Heart left ventricle (tissue), 13 donors: ENCODE data around the gene UQCRC1.

Experiments used
- POLR2A ChIP-seq, 2 donors: fragments of 450-650 bp; IDR thresholded peaks; one replicate each; pipeline ENCODE4 v1.6.1; 2017; ENCODE audit warnings: antibody characterized with exemption in 2 of 2, mild to moderate bottlenecking in 2 of 2, moderate library complexity in 2 of 2
- TF ChIP-seq, protein P1 (sequence below), 12 donors: fragments of 200-600 bp; sonication (generic) in 4 of 12; IDR thresholded peaks; one replicate each; pipeline versions ENCODE4 v1.5.0 to v1.8.0; 2018 to 2022; ENCODE audit warnings: antibody characterized with exemption in 12 of 12, mild to moderate bottlenecking in 5 of 12
- donor health status: ischemic (EF 13 %, LVEDD 7.1; RV severe dilation, severe dysfunction).
- donor health status: DM: no; HTN: yes; CAD: no.
- donor health status: DM: no; HTN: no; CAD: no.
- donor health status: ischemic (EF 25% LVEDD 6.9; RV normal size, moderate dysfunction).
- donor health status: ischemic (EF 25% LVEDD 5.7; RV mildly dilated, moderate dysfunction).
- donor health status: ischemic (EF 35%, LVEDD 5.7; RV mildly dilated, moderate dysfunction).
- donor health status: nonischemic (EF 11% LVEDD 7.7; RV severe dilation, severe dysfunction).
- donor health status: DM: yes; HTN: yes; CAD: no.
- donor health status: PGD.
- donor health status: ischemic (EF 29% LVEDD 5.4; RV normal size, mild dysfunction).
- donor health status: nonischemic (EF 23%, LVEDD 6.1; RV moderate dilation, normal function).

DNA sequence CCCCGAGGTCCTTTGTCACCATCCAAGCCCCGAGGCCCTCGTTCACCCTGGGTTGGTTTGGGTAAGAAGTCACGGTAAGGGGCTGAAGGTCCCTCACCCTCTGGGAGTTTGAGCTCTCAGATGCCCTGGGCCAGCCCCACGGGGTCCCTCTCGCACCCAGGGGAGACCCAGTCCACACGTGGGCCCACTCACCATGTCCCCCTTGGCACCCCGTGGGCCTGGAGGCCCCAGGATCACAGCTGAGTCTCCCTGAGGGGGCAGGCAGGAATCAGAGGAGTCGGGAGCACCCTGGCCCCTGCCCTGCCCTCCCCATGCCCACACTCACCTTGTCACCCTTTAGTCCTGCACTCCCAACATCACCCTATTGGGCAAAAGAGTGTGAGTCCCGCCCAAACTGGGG is 40.0 kb downstream of the UQCRC1 start:
- TF ChIP-seq, protein P1, sequence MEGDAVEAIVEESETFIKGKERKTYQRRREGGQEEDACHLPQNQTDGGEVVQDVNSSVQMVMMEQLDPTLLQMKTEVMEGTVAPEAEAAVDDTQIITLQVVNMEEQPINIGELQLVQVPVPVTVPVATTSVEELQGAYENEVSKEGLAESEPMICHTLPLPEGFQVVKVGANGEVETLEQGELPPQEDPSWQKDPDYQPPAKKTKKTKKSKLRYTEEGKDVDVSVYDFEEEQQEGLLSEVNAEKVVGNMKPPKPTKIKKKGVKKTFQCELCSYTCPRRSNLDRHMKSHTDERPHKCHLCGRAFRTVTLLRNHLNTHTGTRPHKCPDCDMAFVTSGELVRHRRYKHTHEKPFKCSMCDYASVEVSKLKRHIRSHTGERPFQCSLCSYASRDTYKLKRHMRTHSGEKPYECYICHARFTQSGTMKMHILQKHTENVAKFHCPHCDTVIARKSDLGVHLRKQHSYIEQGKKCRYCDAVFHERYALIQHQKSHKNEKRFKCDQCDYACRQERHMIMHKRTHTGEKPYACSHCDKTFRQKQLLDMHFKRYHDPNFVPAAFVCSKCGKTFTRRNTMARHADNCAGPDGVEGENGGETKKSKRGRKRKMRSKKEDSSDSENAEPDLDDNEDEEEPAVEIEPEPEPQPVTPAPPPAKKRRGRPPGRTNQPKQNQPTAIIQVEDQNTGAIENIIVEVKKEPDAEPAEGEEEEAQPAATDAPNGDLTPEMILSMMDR (IDR thresholded peaks at IDR 0.05) = no peak
- no peak for TF ChIP-seq POLR2A (IDR thresholded peaks at IDR 0.05)
